ENCODE results near the gene SLC22A3.
"Not testable (repeated sequence)": the region's sequence is repeated elsewhere in the genome, so short reads cannot be mapped to it uniquely, and the experiment has no call there.

SLC22A3 gene

GRCh38 chr6:160348223-160349019, at the start of gene SLC22A3:
SLC22A3 (plus strand) TSS chr6:160348378; CDS start chr6:160348420, 42 bp downstream.
- DNase-seq, result no peak

GRCh38 chr6:160299559-160299958, 48.6 kb upstream of the SLC22A3 start:
- no peak for DNase-seq

- DNase-seq, result no peak
These were observed 48.0 kb upstream of the SLC22A3 start for GRCh38 chr6:160300076-160300695.

GRCh38 chr6:160301339-160301738, 46.8 kb upstream of the SLC22A3 start:
- DNase-seq, result no peak

- DNase-seq, result not testable (repeated sequence)
These were observed 45.6 kb upstream of the SLC22A3 start for GRCh38 chr6:160302431-160303082.

- DNase-seq, result no peak
These were observed 44.4 kb upstream of the SLC22A3 start for GRCh38 chr6:160303806-160304205.

GRCh38 chr6:160305926-160306713, 42.1 kb upstream of the SLC22A3 start:
- DNase-seq, result no peak

- no peak for DNase-seq
These were observed 38.5 kb upstream of the SLC22A3 start for GRCh38 chr6:160309718-160310117.

- no peak for DNase-seq
These were observed 35.3 kb upstream of the SLC22A3 start for GRCh38 chr6:160312900-160313299.

GRCh38 chr6:160315310-160315709, 32.9 kb upstream of the SLC22A3 start:
- DNase-seq, result no peak

- no peak for DNase-seq
These were observed 31.9 kb upstream of the SLC22A3 start for GRCh38 chr6:160316261-160316660.

- no peak for DNase-seq
These were observed 28.9 kb upstream of the SLC22A3 start for GRCh38 chr6:160319246-160319645.

- no peak for DNase-seq
These were observed 26.3 kb upstream of the SLC22A3 start for GRCh38 chr6:160321729-160322505.

GRCh38 chr6:160327981-160328380, 20.2 kb upstream of the SLC22A3 start:
- DNase-seq, result no peak

- DNase-seq, result no peak
These were observed 19.7 kb upstream of the SLC22A3 start for GRCh38 chr6:160328447-160328846.

GRCh38 chr6:160329188-160329587, 19.0 kb upstream of the SLC22A3 start:
- no peak for DNase-seq

GRCh38 chr6:160330619-160331018, 17.6 kb upstream of the SLC22A3 start:
- DNase-seq, result no peak

- DNase-seq, result no peak
These were observed 17.0 kb upstream of the SLC22A3 start for GRCh38 chr6:160331204-160331603.

GRCh38 chr6:160331753-160332152, 16.4 kb upstream of the SLC22A3 start:
- DNase-seq, result no peak

- DNase-seq, result no peak
These were observed 15.1 kb upstream of the SLC22A3 start for GRCh38 chr6:160333101-160333500.

GRCh38 chr6:160333841-160334240, 14.3 kb upstream of the SLC22A3 start:
- DNase-seq, result no peak

- DNase-seq, result no peak
These were observed 12.0 kb upstream of the SLC22A3 start for GRCh38 chr6:160336200-160336599.
